Fibroblast of lung (primary cell): ENCODE data around the gene ITGAL.

Source experiments
- EZH2 ChIP-seq: IDR thresholded peaks from 2 replicates; pipeline ENCODE4 v1.5.1; 2012; ENCODE audit warnings: low read length, control low read depth, mild to moderate bottlenecking; ENCODE audit errors: missing control alignments
- TF ChIP-seq, protein P1 (sequence below), 2 donors: IDR thresholded peaks in 1 of 2; conservative IDR thresholded peaks in 1 of 2; 1 replicate in 1 of 2; 2 replicates in 1 of 2; pipeline ENCODE4 v1.5.1; 2011 to 2012; ENCODE audit warnings: low read length in 2 of 2, control low read depth in 1 of 2, inconsistent platforms in 1 of 2, low read depth in 1 of 2, mild to moderate bottlenecking in 1 of 2

- no peak for TF ChIP-seq EZH2
- TF ChIP-seq, protein P1, sequence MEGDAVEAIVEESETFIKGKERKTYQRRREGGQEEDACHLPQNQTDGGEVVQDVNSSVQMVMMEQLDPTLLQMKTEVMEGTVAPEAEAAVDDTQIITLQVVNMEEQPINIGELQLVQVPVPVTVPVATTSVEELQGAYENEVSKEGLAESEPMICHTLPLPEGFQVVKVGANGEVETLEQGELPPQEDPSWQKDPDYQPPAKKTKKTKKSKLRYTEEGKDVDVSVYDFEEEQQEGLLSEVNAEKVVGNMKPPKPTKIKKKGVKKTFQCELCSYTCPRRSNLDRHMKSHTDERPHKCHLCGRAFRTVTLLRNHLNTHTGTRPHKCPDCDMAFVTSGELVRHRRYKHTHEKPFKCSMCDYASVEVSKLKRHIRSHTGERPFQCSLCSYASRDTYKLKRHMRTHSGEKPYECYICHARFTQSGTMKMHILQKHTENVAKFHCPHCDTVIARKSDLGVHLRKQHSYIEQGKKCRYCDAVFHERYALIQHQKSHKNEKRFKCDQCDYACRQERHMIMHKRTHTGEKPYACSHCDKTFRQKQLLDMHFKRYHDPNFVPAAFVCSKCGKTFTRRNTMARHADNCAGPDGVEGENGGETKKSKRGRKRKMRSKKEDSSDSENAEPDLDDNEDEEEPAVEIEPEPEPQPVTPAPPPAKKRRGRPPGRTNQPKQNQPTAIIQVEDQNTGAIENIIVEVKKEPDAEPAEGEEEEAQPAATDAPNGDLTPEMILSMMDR (conservative IDR thresholded peaks at IDR 0.05 in 1 of 2, IDR thresholded peaks at IDR 0.05 in 1 of 2; ENCODE audit: low read depth in 1 of 2, low read length in 2 of 2): no peak
Observed at GRCh38 chr16:30533146-30533522, 60.6 kb downstream of the ITGAL start.
